Measurements from ENCODE around the gene CSNK2A2. TPM values are rescaled to one million over a fixed set of nuclear protein-coding genes. Genes with fewer than 3 reads are reported as not detected.
A peak's percentile ranks its signal among the peaks of the same experiment; 100 is the strongest.

Gene CSNK2A2
- 18.8 and 25.9 TPM in 2 replicates for total RNA-seq (2012; rRNA removed)

GRCh38 chr16:58198022-58198683, at the start of gene CSNK2A2:
TSS of gene CSNK2A2 (minus strand) at chr16:58198106. CDS start at chr16:58197736, 370 bp downstream.
- Histone ChIP-seq H3K4me3 (ENCODE audit: low read length) (peak within 1 kb of the TSS; percentile 96), H3K4me1 (ENCODE audit: control insufficient read depth, insufficient read depth, low read length) (peaks cover 7% of the 10 kb centered on the region), H3K36me3 (ENCODE audit: insufficient read depth, low read length) (peaks cover 32% of the 10 kb centered on the region), H3K9me3 (replicated peaks; ENCODE audit: low read length) (no peaks in the 10 kb centered on the region), H3K9ac (ENCODE audit: low read depth, low read length) (peak within 1 kb of the TSS; percentile 93), H3K27me3 (ENCODE audit: control insufficient read depth, insufficient read depth, low read length) (peaks cover 23% of the 10 kb centered on the region), H3K4me2 (ENCODE audit: low read length) (peak within 1 kb of the TSS; percentile 98)

- no peak overlapping the region for H3K9ac ChIP-seq (ENCODE audit: low read depth, low read length)
- H3K36me3 ChIP-seq (ENCODE audit: insufficient read depth, low read length), result no peaks in the 10 kb centered on the region
- H3K9me3 ChIP-seq (replicated peaks; ENCODE audit: low read length), result no peaks in the 10 kb centered on the region
- no peaks in the 10 kb centered on the region for H3K4me1 ChIP-seq (ENCODE audit: control insufficient read depth, insufficient read depth, low read length)
- H3K27me3 ChIP-seq (ENCODE audit: control insufficient read depth, insufficient read depth, low read length), result peaks cover 49% of the 10 kb centered on the region
- H3K4me2 ChIP-seq (ENCODE audit: low read length), result no peak overlapping the region
- H3K4me3 ChIP-seq (ENCODE audit: low read length), result no peak overlapping the region
Observed at GRCh38 chr16:58243528-58244004, 45.7 kb upstream of the CSNK2A2 start.

- Histone ChIP-seq H3K27me3 (ENCODE audit: control insufficient read depth, insufficient read depth, low read length) (peaks cover 52% of the 10 kb centered on the region), H3K4me2 (ENCODE audit: low read length) (no peak overlapping the region), H3K9me3 (replicated peaks; ENCODE audit: low read length) (no peaks in the 10 kb centered on the region), H3K4me3 (ENCODE audit: low read length) (no peak overlapping the region), H3K4me1 (ENCODE audit: control insufficient read depth, insufficient read depth, low read length) (no peaks in the 10 kb centered on the region), H3K36me3 (ENCODE audit: insufficient read depth, low read length) (no peaks in the 10 kb centered on the region), H3K9ac (ENCODE audit: low read depth, low read length) (no peak overlapping the region)
Observed at GRCh38 chr16:58236831-58237230, 38.9 kb upstream of the CSNK2A2 start.

GRCh38 chr16:58236231-58236690, 38.4 kb upstream of the CSNK2A2 start:
- peak overlapping the region; percentile 53 for H3K4me3 ChIP-seq (ENCODE audit: low read length)
- H3K27me3 ChIP-seq (ENCODE audit: control insufficient read depth, insufficient read depth, low read length), result peaks cover 46% of the 10 kb centered on the region
- H3K36me3 ChIP-seq (ENCODE audit: insufficient read depth, low read length), result no peaks in the 10 kb centered on the region
- peak overlapping the region; percentile 76 for H3K4me2 ChIP-seq (ENCODE audit: low read length)
- H3K4me1 ChIP-seq (ENCODE audit: control insufficient read depth, insufficient read depth, low read length), result no peaks in the 10 kb centered on the region
- no peak overlapping the region for H3K9ac ChIP-seq (ENCODE audit: low read depth, low read length)
- no peaks in the 10 kb centered on the region for H3K9me3 ChIP-seq (replicated peaks; ENCODE audit: low read length)

GRCh38 chr16:58235663-58236062, 37.8 kb upstream of the CSNK2A2 start:
- no peaks in the 10 kb centered on the region for H3K4me1 ChIP-seq (ENCODE audit: control insufficient read depth, insufficient read depth, low read length)
- no peak overlapping the region for H3K9ac ChIP-seq (ENCODE audit: low read depth, low read length)
- H3K4me2 ChIP-seq (ENCODE audit: low read length), result no peak overlapping the region
- H3K9me3 ChIP-seq (replicated peaks; ENCODE audit: low read length), result no peaks in the 10 kb centered on the region
- no peak overlapping the region for H3K4me3 ChIP-seq (ENCODE audit: low read length)
- H3K27me3 ChIP-seq (ENCODE audit: control insufficient read depth, insufficient read depth, low read length), result peaks cover 46% of the 10 kb centered on the region
- H3K36me3 ChIP-seq (ENCODE audit: insufficient read depth, low read length), result no peaks in the 10 kb centered on the region

GRCh38 chr16:58234831-58235595, 37.1 kb upstream of the CSNK2A2 start:
- no peak overlapping the region for H3K9ac ChIP-seq (ENCODE audit: low read depth, low read length)
- no peaks in the 10 kb centered on the region for H3K36me3 ChIP-seq (ENCODE audit: insufficient read depth, low read length)
- H3K4me3 ChIP-seq (ENCODE audit: low read length), result no peak overlapping the region
- no peaks in the 10 kb centered on the region for H3K9me3 ChIP-seq (replicated peaks; ENCODE audit: low read length)
- no peaks in the 10 kb centered on the region for H3K4me1 ChIP-seq (ENCODE audit: control insufficient read depth, insufficient read depth, low read length)
- peaks cover 46% of the 10 kb centered on the region for H3K27me3 ChIP-seq (ENCODE audit: control insufficient read depth, insufficient read depth, low read length)
- H3K4me2 ChIP-seq (ENCODE audit: low read length), result no peak overlapping the region

- Histone ChIP-seq H3K4me1 (ENCODE audit: control insufficient read depth, insufficient read depth, low read length) (no peaks in the 10 kb centered on the region), H3K9ac (ENCODE audit: low read depth, low read length) (no peak overlapping the region), H3K9me3 (replicated peaks; ENCODE audit: low read length) (no peaks in the 10 kb centered on the region), H3K36me3 (ENCODE audit: insufficient read depth, low read length) (no peaks in the 10 kb centered on the region), H3K4me3 (ENCODE audit: low read length) (no peak overlapping the region), H3K27me3 (ENCODE audit: control insufficient read depth, insufficient read depth, low read length) (peaks cover 37% of the 10 kb centered on the region), H3K4me2 (ENCODE audit: low read length) (no peak overlapping the region)
Observed at GRCh38 chr16:58230259-58230658, 32.4 kb upstream of the CSNK2A2 start.

- Histone ChIP-seq H3K27me3 (ENCODE audit: control insufficient read depth, insufficient read depth, low read length) (peaks cover 22% of the 10 kb centered on the region), H3K9me3 (replicated peaks; ENCODE audit: low read length) (no peaks in the 10 kb centered on the region), H3K36me3 (ENCODE audit: insufficient read depth, low read length) (no peaks in the 10 kb centered on the region), H3K4me3 (ENCODE audit: low read length) (no peak overlapping the region), H3K4me1 (ENCODE audit: control insufficient read depth, insufficient read depth, low read length) (no peaks in the 10 kb centered on the region), H3K9ac (ENCODE audit: low read depth, low read length) (no peak overlapping the region), H3K4me2 (ENCODE audit: low read length) (no peak overlapping the region)
Observed at GRCh38 chr16:58226790-58227189, 28.9 kb upstream of the CSNK2A2 start.

GRCh38 chr16:58225965-58226602, 28.2 kb upstream of the CSNK2A2 start:
- Histone ChIP-seq H3K9me3 (replicated peaks; ENCODE audit: low read length) (no peaks in the 10 kb centered on the region), H3K27me3 (ENCODE audit: control insufficient read depth, insufficient read depth, low read length) (peaks cover 22% of the 10 kb centered on the region), H3K4me2 (ENCODE audit: low read length) (no peak overlapping the region), H3K9ac (ENCODE audit: low read depth, low read length) (no peak overlapping the region), H3K4me3 (ENCODE audit: low read length) (no peak overlapping the region), H3K36me3 (ENCODE audit: insufficient read depth, low read length) (no peaks in the 10 kb centered on the region), H3K4me1 (ENCODE audit: control insufficient read depth, insufficient read depth, low read length) (no peaks in the 10 kb centered on the region)

- peaks cover 36% of the 10 kb centered on the region for H3K27me3 ChIP-seq (ENCODE audit: control insufficient read depth, insufficient read depth, low read length)
- no peaks in the 10 kb centered on the region for H3K9me3 ChIP-seq (replicated peaks; ENCODE audit: low read length)
- no peak overlapping the region for H3K4me2 ChIP-seq (ENCODE audit: low read length)
- no peak overlapping the region for H3K9ac ChIP-seq (ENCODE audit: low read depth, low read length)
- H3K4me3 ChIP-seq (ENCODE audit: low read length), result no peak overlapping the region
- H3K4me1 ChIP-seq (ENCODE audit: control insufficient read depth, insufficient read depth, low read length), result no peaks in the 10 kb centered on the region
- no peaks in the 10 kb centered on the region for H3K36me3 ChIP-seq (ENCODE audit: insufficient read depth, low read length)
Observed at GRCh38 chr16:58222532-58223316, 24.8 kb upstream of the CSNK2A2 start.

- Histone ChIP-seq H3K36me3 (ENCODE audit: insufficient read depth, low read length) (no peaks in the 10 kb centered on the region), H3K9me3 (replicated peaks; ENCODE audit: low read length) (no peaks in the 10 kb centered on the region), H3K27me3 (ENCODE audit: control insufficient read depth, insufficient read depth, low read length) (peaks cover 39% of the 10 kb centered on the region), H3K4me1 (ENCODE audit: control insufficient read depth, insufficient read depth, low read length) (no peaks in the 10 kb centered on the region), H3K9ac (ENCODE audit: low read depth, low read length) (no peak overlapping the region), H3K4me3 (ENCODE audit: low read length) (no peak overlapping the region), H3K4me2 (ENCODE audit: low read length) (no peak overlapping the region)
Observed at GRCh38 chr16:58219432-58219831, 21.5 kb upstream of the CSNK2A2 start.

Measured in skeletal muscle satellite cell (primary cell).